Measurements from ENCODE around the gene STK25.

- TF ChIP-seq CTCF (IDR thresholded peaks at IDR 0.05; ENCODE audit: low read depth, low read length) (no peak), MYC (IDR thresholded peaks at IDR 0.05; ENCODE audit: low read depth, low read length) (no peak), POLR2A (IDR thresholded peaks at IDR 0.05; ENCODE audit: extremely low read depth, insufficient read length) (no peak)
These were observed 44.9 kb downstream of the STK25 start for GRCh38 chr2:241463276-241464135.

All from NB4 (cell line).